Sciatic nerve (tissue), 2 donors: ENCODE measurements around the gene MED28. TPM values are rescaled to one million over a fixed set of nuclear protein-coding genes. Genes with fewer than 3 reads are reported as not detected.
"Not testable (repeated sequence)": the region's sequence is repeated elsewhere in the genome, so short reads cannot be mapped to it uniquely, and the experiment has no call there.

Source experiments
- ATAC-seq: fragments of 200-7000 bp; cut with Tn5 transposase; one replicate; pipeline ENCODE4 v1.9.1; 2020; ENCODE audit warnings: mild to moderate bottlenecking, moderate library complexity
- DNase-seq: peaks from one replicate; pipeline ENCODE4 v3.0.0-alpha.2; 2020; ENCODE audit warnings: low spot score
- intact Hi-C: fragments of 100-400 bp; cut with DNase I; formaldehyde crosslinking; loops from one replicate; pipeline ENCODE4 v1.14.2; 2022
- total RNA-seq: library from RNA; stranded (reverse); fragmentation: NEBNext Ultra II Directional; extraction: Animal tissue kit (Norgen Biotek cat#: 25700); gene quantifications from one replicate; pipeline ENCODE4 v1.2.1, GENCODE V29; 2021
- donor health status: DM: no; HTN: no; CAD: no.
- donor health status: DM: no; HTN: no; CAD: no.

Gene MED28
- total RNA-seq, 1 donor from 2014 or later, result 48.4 TPM

- no peak for DNase-seq
- ATAC-seq, result no peak
- intact Hi-C loops, result no loop called here
Observed at GRCh38 chr4:17657849-17658248, 43.4 kb downstream of the MED28 start.

- not testable (repeated sequence) for ATAC-seq
Observed at GRCh38 chr4:17659196-17659595, 44.8 kb downstream of the MED28 start.

GRCh38 chr4:17662694-17663093 lies 48.3 kb downstream of the MED28 start:
- ATAC-seq (no peak), DNase-seq (no peak)
- intact Hi-C loops, result loop anchor here (10.0 kb wide), 1 partner anchor 1092 kb away; no protein-coding TSS in a partner anchor

More at GRCh38 chr4:17659196-17659595, 44.8 kb downstream of the MED28 start:
- intact Hi-C loops, DNase-seq: not testable (repeated sequence)

- ATAC-seq, result no peak
- intact Hi-C loops, result loop anchor here (10.0 kb wide), 1 partner anchor 1090 kb away; no protein-coding TSS in a partner anchor
- DNase-seq, result no peak
Observed at GRCh38 chr4:17664755-17665154, 50.3 kb downstream of the MED28 start.

GRCh38 chr4:17665346-17665745 lies 50.9 kb downstream of the MED28 start:
- ATAC-seq (no peak), DNase-seq (no peak)
- intact Hi-C loops, result loop anchor here (10.0 kb wide), 1 partner anchor 1089 kb away; no protein-coding TSS in a partner anchor

GRCh38 chr4:17665852-17666251 lies 51.4 kb downstream of the MED28 start:
- ATAC-seq, result no peak
- no peak for DNase-seq
- intact Hi-C loops, result loop anchor here (10.0 kb wide), 1 partner anchor 1089 kb away; no protein-coding TSS in a partner anchor

GRCh38 chr4:17667253-17667652 lies 52.8 kb downstream of the MED28 start:
- intact Hi-C loops, result loop anchor here (10.0 kb wide), 1 partner anchor 1088 kb away; no protein-coding TSS in a partner anchor
- ATAC-seq, result no peak
- DNase-seq, result no peak

GRCh38 chr4:17667653-17668201 lies 53.3 kb downstream of the MED28 start:
- intact Hi-C loops, result loop anchor here (10.0 kb wide), 1 partner anchor 1087 kb away; no protein-coding TSS in a partner anchor
- ATAC-seq (no peak), DNase-seq (no peak)

GRCh38 chr4:17670423-17670822 lies 56.0 kb downstream of the MED28 start:
- DNase-seq (no peak), ATAC-seq (no peak)
- intact Hi-C loops, result no loop called here

- ATAC-seq (no peak), DNase-seq (no peak)
- intact Hi-C loops, result no loop called here
Observed at GRCh38 chr4:17680559-17681280, 66.3 kb downstream of the MED28 start.

- no peak for ATAC-seq
Observed at GRCh38 chr4:17681281-17682221, 67.1 kb downstream of the MED28 start.

GRCh38 chr4:17682222-17682566 lies 67.8 kb downstream of the MED28 start:
- DNase-seq (no peak), ATAC-seq (no peak)
- intact Hi-C loops, result no loop called here

More at GRCh38 chr4:17681281-17682221, 67.1 kb downstream of the MED28 start:
- DNase-seq, result no peak
- intact Hi-C loops, result no loop called here

Other genes starting within 250 kb of the MED28 start
- 33.2 TPM for gene QDPR, start 102.6 kb upstream of the MED28 start, total RNA-seq
- not detected for gene CLRN2, start 99.5 kb upstream of the MED28 start, total RNA-seq
- gene LAP3, start 37.4 kb upstream of the MED28 start, total RNA-seq, result 77.7 TPM
- gene FAM184B, start 167.0 kb downstream of the MED28 start, total RNA-seq, result not detected
- gene DCAF16, start 196.1 kb downstream of the MED28 start, total RNA-seq, result 47.7 TPM
- gene NCAPG, start 196.3 kb downstream of the MED28 start, total RNA-seq, result 0.49 TPM